GM10248 (cell line): ENCODE results near the gene B9D1.

Source experiments
- CTCF ChIA-PET: fragments of 300-600 bp; sonication (Branson Sonifier 250); formaldehyde crosslinking; extraction: SDS; loops from one replicate; lab custom pipeline; 2021; ENCODE audit warnings: antibody characterized with exemption; lab: Yijun Ruan, JAX
- POLR2A ChIA-PET: fragments of 350-650 bp; sonication (Branson Sonifier 250); formaldehyde crosslinking; extraction: SDS; loops from one replicate; lab custom pipeline; 2020; ENCODE audit warnings: antibody characterized with exemption; lab: Yijun Ruan, JAX
- DNase-seq: peaks from one replicate; pipeline ENCODE4 v3.0.0; 2012; ENCODE audit errors: extremely low spot score
- CTCF ChIP-seq: IDR thresholded peaks from 2 replicates; pipeline ENCODE4 v1.5.1; 2012; ENCODE audit warnings: mild to moderate bottlenecking, low read depth; ENCODE audit errors: extremely low read depth, missing control alignments, control extremely low read depth

The B9D1 gene

GRCh38 chr17:19362277-19363113 is at the start of gene B9D1:
Gene B9D1 (minus strand): TSS chr17:19362723. CDS start chr17:19362569, 154 bp downstream.
- ChIA-PET POLR2A (interaction anchor here (1.0 kb wide), 1 partner anchor 15 kb away, joined by 3 read pairs; no protein-coding TSS in a partner anchor), CTCF (interaction anchor here (0.6 to 7.4 kb wide), 52 partner anchors 9 to 409 kb away, joined by 3 to 121 read pairs (median 4); partner anchors contain the start of genes ALDH3A2, MAPK7, MFAP4 and RNF112)
- peak; percentile 97 for TF ChIP-seq CTCF
- DNase-seq, result peak; percentile 99

- CTCF ChIA-PET, result interaction anchor here (1.3 to 4.1 kb wide), 2 partner anchors 19 to 49 kb away, joined by 3 to 11 read pairs; partner anchors contain the start of gene B9D1
- POLR2A ChIA-PET, result no interaction called here
- no peak for TF ChIP-seq CTCF
- no peak for DNase-seq
Observed at GRCh38 chr17:19411631-19412030, 49.1 kb upstream of the B9D1 start.

GRCh38 chr17:19410875-19411620 is 48.5 kb upstream of the B9D1 start, which contains the start of gene RNF112:
Gene RNF112 (plus strand): TSS chr17:19411232. CDS start chr17:19411409, 177 bp downstream.
- no peak for TF ChIP-seq CTCF
- CTCF ChIA-PET, result interaction anchor here (0.7 to 4.1 kb wide), 3 partner anchors 18 to 337 kb away, joined by 3 to 11 read pairs (median 3); partner anchors contain the start of genes ALDH3A1 and B9D1

GRCh38 chr17:19410091-19410490 is 47.6 kb upstream of the B9D1 start:
- no peak for DNase-seq
- ChIA-PET POLR2A (no interaction called here), CTCF (interaction anchor here (1.3 to 4.1 kb wide), 2 partner anchors 17 to 47 kb away, joined by 3 to 11 read pairs; partner anchors contain the start of gene B9D1)
- TF ChIP-seq CTCF, result no peak

More at GRCh38 chr17:19410875-19411620, 48.5 kb upstream of the B9D1 start, which contains the start of gene RNF112:
- POLR2A ChIA-PET, result no interaction called here
- no peak for DNase-seq

GRCh38 chr17:19409509-19409908 is 47.0 kb upstream of the B9D1 start:
- POLR2A ChIA-PET, result no interaction called here
- no peak for DNase-seq
- CTCF ChIA-PET, result interaction anchor here (4.1 kb wide), 1 partner anchor 47 kb away, joined by 11 read pairs; the partner anchor contains the start of gene B9D1
- TF ChIP-seq CTCF, result no peak

- POLR2A ChIA-PET, result no interaction called here
- TF ChIP-seq CTCF, result no peak
- CTCF ChIA-PET, result interaction anchor here (4.1 kb wide), 1 partner anchor 46 kb away, joined by 11 read pairs; the partner anchor contains the start of gene B9D1
- no peak for DNase-seq
Observed at GRCh38 chr17:19409066-19409465, 46.5 kb upstream of the B9D1 start.
